ENCODE measurements around the gene SEMA5A.

DNA sequence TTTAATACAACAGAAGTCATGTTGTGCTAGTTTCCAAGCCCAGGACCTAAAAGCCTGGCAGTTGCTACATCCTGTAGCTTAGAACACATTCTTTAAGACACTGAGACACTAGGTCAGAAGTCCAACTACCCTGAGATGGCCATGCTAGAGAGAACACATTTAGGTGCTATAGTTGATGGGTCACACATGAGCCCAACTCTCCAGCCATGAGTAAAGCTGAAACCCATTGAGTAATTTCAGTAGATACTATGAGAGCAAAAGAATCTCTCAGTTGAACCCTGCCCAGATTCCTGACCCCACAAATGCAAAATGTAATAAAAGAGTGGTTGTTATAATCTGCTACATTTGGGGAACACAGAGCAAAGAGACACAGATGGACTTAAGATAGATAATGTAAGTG lies 164.4 kb downstream of the SEMA5A start:
- TF ChIP-seq, protein P1, sequence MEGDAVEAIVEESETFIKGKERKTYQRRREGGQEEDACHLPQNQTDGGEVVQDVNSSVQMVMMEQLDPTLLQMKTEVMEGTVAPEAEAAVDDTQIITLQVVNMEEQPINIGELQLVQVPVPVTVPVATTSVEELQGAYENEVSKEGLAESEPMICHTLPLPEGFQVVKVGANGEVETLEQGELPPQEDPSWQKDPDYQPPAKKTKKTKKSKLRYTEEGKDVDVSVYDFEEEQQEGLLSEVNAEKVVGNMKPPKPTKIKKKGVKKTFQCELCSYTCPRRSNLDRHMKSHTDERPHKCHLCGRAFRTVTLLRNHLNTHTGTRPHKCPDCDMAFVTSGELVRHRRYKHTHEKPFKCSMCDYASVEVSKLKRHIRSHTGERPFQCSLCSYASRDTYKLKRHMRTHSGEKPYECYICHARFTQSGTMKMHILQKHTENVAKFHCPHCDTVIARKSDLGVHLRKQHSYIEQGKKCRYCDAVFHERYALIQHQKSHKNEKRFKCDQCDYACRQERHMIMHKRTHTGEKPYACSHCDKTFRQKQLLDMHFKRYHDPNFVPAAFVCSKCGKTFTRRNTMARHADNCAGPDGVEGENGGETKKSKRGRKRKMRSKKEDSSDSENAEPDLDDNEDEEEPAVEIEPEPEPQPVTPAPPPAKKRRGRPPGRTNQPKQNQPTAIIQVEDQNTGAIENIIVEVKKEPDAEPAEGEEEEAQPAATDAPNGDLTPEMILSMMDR (IDR thresholded peaks at IDR 0.05; ENCODE audit: poor library complexity, severe bottlenecking), result no peak
- TF ChIP-seq TAF1 (IDR thresholded peaks at IDR 0.05; ENCODE audit: low read depth), result no peak
